NCI-H69 (cell line): ENCODE data around the gene EDARADD.

ENCODE experiments used
- DNase-seq: peaks from one replicate; lab custom pipeline; 2025; lab: John Stamatoyannopoulos, UW

The EDARADD gene

DNA sequence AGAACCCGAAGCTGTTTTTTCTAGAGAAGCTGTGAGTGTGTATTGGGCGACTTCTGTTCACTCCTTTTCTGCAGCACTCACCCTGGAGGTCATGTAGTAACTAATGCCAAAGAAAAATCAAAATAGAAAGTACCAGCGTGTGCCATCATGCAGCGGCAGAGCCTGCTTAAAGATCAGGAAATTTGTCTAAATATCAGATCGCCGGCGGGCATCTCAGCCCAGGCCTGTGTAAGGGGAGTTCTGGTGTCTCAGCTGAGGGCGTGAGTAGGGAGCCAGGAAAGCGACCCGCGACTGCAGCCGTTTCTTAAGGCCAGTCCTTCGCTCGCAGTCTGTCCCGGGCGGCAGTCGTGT, 768 bp downstream of the EDARADD start:
- peak; percentile 88 for DNase-seq

DNA sequence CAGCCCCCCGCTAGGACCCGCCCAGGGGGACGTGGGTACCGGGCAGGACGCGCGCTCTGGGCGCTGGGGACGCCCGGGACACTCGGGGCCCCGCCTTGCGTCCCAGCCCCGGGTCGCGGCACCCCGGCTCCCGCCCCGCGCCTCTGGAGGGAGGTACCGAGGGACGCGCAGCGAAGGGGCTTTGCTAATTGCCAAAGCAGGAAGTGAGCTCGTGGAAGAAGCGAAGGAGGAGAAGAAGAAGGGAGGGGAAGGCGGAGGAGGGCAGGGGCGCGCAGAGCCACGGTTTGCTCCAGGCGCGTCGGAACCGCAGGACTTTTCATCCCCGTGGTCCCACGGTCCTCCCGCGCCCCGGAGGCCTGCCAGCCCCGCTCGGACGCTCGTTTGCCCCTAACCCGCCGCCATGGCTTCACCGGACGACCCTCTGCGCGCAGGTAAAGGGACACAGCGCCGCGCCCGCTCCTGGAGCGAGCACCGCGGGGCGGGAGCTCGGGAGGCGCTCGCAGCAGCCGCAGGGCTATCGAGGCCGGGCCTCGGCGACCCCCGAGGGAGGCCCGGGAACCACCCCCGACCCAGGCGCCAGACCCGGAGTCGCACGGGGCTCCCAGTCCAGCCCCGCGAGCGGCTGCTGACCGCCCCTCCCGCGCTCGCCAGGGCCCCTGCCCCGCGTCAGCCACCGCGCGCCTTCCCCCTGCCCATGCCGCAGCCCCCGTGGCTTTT, 1.3 kb downstream of the EDARADD start:
- DNase-seq = peak; percentile 92

DNA sequence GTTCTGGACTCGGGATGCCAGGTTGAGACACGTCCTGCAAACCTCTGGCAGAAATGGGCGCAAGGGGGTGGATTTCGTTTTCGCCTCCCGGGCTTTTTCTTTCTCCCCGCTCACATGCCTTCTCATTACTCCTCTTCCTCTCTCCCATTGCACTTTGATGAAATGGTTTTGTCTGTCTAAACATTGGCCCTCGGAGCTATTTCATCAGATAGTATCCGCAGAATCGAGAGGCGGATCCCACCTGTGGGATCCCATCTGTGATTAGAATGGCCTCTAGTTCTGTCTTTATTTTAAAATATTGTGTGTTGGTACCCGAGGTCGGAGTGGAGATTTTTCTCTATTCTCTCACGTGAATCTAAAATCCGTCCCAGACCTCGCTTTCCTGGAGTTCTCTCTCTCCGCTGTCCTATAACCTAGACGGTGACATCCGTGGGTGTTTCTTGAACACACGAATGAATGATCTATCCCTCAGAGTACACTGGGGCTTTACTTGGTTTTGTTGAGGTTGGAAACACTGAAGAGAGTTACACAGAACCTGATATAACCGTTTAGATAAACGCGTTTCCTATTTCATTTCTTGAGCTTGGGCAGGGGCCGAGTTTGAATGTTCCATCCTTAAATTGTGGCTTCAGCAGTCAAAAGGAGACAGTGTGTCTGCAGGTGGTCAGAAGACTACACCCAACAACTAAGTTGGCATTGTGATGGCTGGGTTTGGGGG, 2.0 kb downstream of the EDARADD start:
- peak; percentile 68 for DNase-seq

DNA sequence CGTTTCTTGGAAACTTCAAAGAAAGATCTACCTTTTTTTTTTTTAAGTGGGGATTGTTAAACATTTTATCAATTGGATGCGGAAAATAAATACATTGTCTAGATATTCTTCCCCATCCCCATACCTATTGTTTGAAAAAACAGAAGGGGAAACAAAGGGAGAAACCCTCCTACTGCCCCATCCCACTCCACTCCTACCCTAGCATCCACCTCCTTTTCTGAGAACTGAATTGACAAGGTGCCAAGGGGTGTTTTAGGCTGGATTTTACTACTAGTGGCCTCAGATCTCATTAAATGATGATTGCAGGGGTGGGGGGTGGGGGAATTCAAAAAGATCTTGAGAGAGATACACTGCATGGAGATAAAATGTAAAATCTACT, 2.6 kb downstream of the EDARADD start:
- peak; percentile 36 for DNase-seq

DNA sequence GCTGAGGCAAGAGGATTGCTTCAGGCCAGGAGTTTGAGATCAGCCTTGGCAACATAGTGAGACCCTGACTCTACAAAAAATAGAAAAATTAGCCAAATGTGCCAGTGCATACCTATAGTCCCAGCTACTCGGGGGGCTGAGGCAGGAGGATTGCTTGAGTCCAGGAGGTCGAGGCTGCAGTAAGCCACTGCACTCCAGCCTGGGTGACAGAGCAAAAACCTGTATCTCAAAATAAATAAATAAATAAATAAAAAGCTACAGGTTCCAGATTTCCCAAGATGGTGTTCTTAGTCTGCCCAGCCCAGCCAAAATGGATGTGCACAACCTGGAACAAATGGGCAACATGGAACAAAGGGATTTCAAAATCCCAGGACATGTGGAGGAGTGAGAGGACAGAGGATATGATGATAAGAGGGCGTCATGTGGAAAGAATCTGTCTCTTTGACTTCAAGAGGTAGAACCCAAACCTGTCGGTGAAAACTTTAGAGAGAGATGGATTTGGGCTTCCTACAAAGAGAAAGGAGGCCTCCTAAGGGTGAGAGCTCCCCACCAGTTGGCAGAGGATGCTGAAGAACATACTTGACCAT, 3.2 kb downstream of the EDARADD start:
- DNase-seq = no peak

DNA sequence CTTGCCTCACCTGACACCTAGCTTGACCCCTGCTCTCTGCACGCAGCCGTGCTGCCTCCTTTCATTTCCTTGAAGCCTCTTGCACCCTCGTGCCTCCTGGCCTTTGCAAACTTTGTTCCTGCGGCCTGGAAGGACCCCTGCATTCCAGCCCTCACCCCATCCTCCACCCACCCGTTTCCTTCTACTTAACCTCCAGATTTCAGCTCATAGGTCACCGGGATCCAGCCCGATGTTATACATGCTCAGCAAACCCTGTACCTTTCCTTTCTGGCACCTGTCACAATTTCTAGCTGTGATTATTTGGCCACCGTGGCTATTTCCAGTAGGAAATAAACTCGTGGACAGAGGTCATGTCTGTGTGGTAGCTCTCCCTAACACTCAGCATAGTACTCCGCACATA, 4.5 kb downstream of the EDARADD start:
- no peak for DNase-seq

DNA sequence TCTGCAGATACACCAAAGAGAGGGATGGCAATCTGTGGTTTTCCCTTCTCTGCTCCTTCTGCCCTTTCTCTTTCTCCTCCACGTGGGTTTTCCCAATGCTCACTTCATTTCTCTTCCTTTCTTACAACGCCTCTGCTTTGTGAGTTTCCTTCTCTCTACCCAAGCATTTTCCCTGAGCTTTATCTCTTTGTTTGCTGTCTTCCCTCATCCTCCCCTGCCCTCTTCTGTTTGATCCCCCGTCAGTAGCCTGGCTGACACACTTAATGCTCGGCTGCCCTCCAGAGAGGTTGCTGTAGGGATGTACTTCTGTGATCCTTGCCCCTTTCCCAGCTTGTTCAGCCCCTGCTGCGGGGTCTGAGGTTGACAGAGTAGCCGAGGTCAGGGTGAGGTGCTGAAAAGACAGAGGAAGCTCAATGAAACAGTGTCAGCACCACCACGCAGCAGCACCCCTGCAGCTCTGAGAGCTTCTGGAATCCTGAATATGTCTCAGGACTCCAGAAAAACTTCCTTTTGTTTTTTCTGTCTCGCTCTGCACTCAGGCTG, 6.0 kb downstream of the EDARADD start:
- no peak for DNase-seq

DNA sequence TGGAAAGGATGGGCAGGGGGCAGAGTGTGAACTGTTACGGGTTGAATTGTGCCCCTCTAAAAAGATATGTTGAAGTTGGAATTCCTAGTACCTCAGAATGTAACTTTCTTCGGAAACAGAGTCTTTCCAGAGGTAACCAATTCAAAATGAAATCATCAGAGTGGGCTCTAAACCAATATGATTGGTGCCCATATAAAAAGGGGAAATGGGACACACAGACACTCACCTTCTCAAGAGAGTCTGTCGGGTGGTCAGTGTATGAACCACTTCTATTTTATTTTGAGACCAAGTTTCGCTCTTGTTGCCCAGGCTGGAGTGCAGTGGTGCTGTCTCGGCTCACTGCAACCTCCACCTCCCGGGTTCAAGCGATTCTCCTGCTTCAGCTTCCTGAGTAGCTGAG, 7.6 kb downstream of the EDARADD start:
- no peak for DNase-seq

DNA sequence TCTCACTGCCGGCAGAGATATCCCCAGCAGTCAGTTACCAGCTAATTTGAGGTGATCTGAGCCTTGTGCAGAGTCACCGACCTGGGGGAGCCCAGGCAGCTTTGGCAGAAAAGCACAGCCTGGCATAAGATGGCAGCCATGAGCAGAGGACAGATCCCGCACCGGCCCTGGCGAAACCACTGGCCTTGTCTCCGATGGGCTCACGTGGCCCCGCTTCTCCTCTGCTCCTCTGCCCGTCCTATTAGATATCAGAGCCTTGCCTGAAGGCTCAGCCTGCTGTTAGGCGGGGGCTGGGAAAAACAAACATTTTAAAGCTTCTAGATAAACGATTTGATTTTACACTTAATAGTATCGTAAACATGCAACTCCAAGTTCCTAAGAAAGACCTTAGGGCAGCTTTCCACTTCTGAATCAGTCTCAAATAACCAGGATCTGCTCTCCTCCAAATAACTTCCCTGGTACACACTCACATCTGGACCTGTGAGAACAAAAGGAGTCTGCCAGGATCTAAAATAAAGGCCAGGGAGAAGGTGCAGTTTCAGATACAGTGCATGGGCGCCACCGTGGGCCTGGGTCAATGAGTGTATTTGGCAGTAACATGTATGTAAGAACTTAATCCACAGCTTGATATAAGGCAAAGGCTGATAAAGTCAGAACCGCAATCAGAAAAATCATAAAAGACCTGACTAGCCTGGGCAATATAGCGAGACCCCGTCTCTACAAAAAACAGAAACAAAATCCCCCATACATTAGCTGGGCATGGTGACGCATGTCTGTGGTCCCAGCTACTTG, 10.0 kb downstream of the EDARADD start:
- DNase-seq = peak; percentile 67

DNA sequence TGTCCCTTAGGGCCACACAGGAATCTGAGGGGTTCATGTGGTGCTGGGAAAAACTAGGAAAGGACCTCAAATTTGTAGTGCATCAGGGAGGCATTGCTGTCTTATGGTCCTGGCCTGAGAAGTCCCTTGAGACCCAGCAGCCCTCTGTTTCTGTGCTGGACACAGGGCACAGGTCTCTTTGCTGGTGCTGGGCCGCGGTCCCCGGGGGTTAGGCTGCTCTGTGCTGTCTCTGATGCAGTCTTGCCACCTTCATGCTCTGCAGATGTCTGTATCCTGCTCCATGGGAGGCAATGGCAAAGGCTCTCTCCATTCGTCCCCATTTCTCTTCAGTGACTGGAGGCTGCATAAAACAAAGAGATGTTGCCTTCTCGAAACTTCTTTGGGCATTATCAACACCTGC, 13.0 kb downstream of the EDARADD start:
- no peak for DNase-seq

DNA sequence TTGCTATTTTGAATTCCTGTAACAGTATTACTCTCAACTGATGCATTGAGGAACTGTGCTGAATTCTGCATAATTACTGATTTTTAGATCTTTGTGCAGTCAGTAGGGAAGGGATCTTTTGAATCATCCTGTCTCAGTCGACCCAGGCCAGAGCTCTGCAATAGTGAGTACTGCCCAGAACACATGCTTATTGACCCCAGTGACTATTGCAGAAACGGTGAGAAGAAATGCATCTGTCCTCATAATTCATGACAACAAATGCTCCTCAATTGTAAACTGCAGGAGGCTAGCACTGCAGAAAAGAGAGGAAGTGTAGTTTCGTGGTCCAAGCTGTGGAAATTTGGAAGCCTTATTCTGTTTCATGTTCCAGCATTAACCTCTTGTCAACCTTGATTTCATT, 19.6 kb downstream of the EDARADD start:
- DNase-seq = no peak

DNA sequence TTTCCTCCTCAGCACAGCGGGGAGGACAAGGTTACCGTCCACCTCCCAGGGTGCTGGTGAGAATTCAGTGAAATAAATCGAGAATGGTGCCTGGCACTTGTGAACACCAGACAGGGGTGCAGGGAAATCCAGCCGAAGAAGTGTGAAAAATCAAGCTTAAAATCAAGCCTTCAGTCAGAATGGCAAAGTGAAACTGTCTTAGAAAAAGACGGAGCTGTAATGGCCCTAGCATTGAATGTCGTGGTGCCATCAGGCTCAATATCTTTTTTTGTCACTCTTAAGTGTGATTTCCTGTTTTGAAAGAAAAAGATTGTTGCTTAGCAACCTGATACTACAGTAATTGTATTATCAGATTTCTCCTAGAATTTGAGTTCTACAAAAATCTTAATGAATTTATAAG, 22.1 kb downstream of the EDARADD start:
- no peak for DNase-seq

DNA sequence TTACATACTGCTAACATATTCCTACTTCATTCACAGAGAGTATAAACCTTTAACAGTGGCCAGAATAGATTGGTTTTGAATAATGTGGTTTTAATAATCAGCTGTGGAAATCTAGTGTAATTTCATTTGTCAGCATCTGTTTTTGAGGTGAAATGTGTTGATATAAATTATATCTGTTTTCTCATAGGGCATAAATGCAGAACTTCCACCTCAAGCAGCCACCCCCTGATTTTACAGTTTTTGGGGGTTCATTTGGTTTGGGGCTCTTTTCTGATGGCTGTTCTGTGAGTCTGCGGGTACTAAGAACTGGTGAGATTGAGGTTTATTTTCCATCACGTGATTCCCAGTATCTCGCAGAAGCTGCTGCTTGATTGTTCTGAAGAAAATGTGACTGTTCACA, 23.2 kb downstream of the EDARADD start:
- DNase-seq = no peak

DNA sequence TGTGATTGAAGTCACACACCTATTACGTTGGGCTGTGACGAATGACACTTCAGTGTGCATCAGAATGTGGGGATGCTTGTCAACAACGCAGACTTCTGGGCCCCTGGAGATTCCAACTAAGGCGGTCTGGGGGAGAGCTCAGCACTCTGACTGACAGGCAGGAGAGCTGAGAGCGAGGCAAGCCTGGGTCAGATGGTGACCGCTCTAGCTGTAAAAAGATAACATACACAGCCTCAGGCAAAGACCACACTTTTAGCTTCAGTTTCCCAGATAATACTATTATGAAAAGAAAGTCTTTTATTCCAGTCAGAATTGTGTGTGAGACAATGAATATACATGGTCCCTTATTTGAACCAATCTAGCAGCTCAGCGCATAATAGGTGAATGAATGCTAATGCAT, 25.4 kb downstream of the EDARADD start:
- no peak for DNase-seq

DNA sequence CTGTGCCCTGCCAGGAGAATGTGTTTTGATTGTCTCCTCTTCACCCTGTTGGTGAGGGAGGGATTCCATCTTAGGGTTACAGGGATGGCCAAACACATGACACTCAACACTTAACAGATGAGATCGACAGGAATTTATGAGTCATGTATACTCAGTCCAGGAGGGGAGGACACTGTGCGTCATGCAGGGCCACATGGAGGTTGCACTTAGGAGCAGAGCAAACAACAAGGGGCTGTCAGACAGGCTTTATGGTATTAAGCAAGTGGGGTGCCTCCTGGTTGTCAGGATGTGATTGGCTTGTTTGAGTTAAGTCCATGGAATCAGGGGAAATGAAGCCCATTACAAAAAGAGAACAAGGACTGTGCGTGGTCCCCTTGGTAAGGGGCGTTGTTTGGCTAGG, 26.9 kb downstream of the EDARADD start:
- no peak for DNase-seq

DNA sequence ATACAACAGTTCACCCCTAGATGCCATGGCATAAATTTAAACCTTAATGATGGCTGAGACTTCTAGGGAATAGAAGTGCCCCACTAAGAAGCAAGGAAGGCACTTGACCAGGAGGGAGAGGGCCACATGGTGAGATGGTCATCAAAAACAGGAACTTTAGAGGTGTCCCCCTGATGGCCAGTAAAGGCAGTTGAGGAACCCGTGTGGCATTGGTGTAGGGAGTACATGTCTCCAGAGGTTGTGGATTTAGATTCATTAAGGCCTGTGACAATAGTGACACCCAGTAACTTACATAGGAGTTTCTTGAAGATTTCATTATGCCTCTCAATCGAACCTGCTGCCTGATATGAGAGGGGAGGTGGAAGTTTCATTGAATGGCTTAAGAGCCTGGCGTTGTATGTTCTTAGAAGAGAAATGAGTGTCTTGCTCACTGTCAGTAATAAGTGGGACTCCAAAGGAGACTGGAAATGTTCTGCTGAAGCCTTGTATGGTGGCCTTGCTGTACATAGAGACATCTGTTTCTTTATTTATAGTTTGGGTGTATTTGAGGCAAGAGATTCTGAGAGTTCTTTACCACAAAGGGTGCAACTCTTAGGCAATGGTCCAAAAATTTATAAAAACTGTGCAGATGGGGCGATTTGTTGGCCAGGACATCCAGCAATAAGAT, 27.9 kb downstream of the EDARADD start:
- DNase-seq = no peak

DNA sequence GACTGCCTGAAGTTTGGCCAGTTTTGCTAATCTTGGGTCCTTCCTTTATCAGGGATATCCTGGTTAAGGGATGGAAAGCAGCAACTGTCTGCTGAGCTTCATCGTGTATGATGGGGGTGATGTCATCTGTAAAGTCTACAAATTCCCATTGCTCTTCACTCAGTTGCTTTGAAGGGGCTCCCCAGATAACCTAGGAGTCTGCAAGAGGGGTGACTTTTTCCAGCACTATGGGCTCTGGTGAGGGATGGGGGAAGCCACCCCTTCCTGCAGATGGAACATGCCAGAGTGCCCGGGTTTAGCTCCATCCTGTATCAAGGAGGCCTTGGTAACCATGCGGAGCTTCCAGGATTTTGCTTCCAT, 28.4 kb downstream of the EDARADD start:
- DNase-seq = no peak

DNA sequence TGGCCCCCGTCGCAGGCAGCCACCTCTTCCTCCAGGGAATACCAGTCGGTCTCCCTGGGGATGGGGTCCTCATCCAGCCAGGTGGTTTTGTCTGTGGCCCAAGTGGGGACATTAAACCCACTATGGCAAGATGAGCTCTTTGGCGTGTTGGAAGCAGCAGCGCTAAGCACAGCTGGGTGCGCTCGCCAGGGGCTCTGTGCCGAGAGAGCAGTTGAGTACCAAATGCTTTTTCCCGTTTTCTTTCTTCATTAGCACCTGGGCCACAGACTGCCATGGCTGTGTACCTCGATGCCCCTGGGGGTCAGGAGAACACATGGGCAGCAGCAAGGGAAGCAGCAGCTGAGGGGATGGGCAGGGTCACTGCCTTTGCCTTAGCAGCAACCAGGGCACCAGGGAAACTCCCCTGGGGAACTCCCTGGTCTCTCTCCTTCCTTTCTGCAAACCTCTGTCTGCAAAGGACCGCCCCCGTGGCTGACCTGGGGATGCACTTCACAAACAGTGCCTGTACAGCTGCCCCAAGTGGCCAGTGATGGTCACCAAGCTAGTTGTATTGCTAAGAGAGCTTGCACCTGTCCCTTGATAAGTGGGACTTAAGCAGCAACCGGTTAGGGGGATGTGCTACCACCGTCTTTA, 31.1 kb downstream of the EDARADD start:
- DNase-seq = no peak

DNA sequence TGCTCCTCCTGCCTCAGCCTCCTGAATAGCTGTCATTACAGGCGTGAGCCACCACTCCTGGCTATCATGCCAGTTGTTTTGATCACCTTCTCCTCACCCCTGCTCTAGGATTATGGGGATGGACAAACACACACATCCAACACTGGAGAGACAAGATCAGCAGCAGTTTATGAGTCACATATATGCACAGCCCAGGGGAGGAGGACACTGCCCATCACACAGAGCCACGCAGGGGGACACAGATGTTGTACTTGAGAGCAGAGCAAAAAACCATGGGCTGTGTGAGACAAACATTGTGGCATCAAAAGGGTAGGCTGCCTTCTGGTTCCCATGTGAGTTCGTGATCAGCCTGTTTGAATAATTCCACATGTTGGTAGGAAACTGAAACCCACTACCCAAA, 32.1 kb downstream of the EDARADD start:
- no peak for DNase-seq

DNA sequence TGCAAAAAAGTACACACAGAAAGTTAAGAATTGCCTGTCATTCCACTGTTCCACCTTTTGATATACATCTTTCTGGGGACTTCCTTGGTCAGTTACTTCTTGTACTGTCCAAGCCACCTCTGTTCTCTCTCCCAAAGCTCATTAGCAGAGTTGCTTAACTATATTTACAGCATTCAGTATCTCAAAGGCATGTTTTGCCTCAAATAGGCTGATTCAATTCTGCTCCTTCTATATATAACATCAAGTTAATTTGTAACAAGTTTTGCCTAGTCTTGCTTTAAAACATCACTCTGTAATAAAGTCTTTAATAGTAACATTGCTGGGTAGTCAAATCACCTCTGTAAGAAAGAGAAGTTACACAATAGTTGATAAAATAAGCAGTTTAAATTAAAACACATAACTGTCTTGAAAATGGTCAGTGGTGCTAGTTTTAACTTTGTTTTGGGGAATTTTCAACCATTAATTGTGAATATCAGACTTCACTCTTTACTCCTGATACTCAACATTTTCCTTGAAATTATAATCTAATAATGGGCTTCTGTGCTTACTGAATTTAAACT, 35.7 kb downstream of the EDARADD start:
- DNase-seq = no peak

DNA sequence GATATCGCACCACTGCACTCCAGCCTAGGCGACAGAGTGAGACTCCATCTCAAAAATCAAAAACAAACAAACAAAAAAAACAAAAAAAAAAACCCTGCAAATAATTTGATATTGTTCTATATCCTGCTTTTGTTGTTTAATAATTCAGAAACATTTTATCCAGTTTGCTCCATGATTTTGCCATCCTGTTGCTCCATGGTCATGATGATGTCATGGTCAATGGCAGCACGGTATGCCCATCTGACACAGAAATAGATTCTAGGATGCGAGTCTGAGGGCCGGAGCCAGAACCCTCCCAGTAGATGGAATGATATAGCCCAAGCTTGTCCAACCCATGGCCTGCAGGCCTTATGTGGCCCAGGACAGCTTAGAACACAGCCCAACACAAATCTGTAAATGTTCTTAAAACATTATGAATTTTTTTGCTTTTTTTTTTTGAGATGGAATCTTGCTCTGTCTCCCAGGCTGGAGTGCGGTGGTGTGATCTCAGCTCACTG, 39.8 kb downstream of the EDARADD start:
- DNase-seq = no peak
